ENCODE results near the gene LIMS1. TPM values are rescaled to one million over a fixed set of nuclear protein-coding genes. Genes with fewer than 3 reads are reported as not detected.

LIMS1 gene
- total and polyA plus RNA-seq, 10 donors: 8.9 to 104 (median 61.2) TPM

DNA sequence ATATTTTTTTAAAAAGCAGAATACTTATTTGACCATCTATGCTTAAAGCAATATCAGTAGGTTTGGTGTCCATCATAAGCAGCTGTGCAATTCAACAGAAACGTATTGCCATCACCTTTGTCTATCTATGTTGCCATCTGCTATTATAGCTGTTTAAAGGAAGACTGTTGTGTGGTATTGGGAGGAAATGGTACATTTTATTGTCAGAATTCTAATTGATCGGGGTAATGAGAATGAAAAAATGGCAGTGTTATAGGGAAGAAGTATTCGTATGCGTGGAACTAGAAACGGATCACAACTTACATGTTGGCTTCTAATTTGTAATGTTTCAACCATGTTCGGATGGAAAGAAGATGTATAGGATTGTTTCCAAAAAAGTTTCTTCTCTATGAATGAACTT is 94.7 kb downstream of the LIMS1 start:
- Histone ChIP-seq H3K4me3 (no peak overlapping the region), H3K4me1 (peaks cover 6 to 100% (median 49%) of the 10 kb centered on the region in 6 donors), H3K36me3 (no peaks in the 10 kb centered on the region), H3K27me3 (replicated peaks in 1 of 7) (no peaks in the 10 kb centered on the region), H3K9me3 (no peaks in the 10 kb centered on the region), H3K27ac (peak overlapping the region in 4 of 8 donors; percentile 1 to 43 (median 22))
- 72 to 84% (median 80%) methylated on average over 6 of the region's 6 CpGs for WGBS, 5 donors
- no peak for TF ChIP-seq POLR2A (IDR thresholded peaks at IDR 0.05)
- DNase-seq: no peak
- intact Hi-C loops (cut with DNase I; ENCODE audit: low total_unique reads): loop anchor here (10.0 kb wide), 1 partner anchor 184 kb away; the partner anchor contains the start of gene GCC2

DNA sequence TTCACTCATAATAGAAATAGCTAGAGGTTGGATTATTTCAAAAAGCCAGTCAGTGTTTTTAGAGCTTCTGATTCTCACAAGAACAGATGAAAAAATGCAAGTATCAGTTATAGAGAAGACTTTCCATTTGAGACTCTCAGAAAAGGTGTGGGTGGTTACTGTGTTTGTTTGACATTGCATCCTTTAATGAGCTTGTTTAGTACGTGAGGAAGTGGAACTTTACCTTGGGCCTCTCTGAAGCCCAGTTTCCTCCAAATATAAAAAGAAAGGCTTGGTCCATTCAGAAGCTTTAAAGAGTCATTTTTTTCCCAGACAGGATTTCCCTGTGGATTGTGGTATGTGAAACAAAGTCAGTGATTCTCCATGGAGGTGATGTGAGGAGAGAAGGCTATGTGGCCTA is 95.1 kb downstream of the LIMS1 start:
- no peak overlapping the region for H3K4me3 ChIP-seq
- H3K36me3 ChIP-seq: no peaks in the 10 kb centered on the region
- H3K4me1 ChIP-seq: peaks cover 6 to 100% (median 54%) of the 10 kb centered on the region in 6 donors
- WGBS, 5 donors: 17 to 40% (median 22%) methylated on average over 1 of the region's 1 CpG
- no peak for DNase-seq
- intact Hi-C loops (cut with DNase I; ENCODE audit: low total_unique reads): loop anchor here (10.0 kb wide), 1 partner anchor 185 kb away; the partner anchor contains the start of gene GCC2
- H3K9me3 ChIP-seq: no peaks in the 10 kb centered on the region
- peak overlapping the region in 5 of 8 donors; percentile 1 to 43 (median 37) for H3K27ac ChIP-seq
- no peak for TF ChIP-seq CTCF (IDR thresholded peaks at IDR 0.05 in 8 of 11, conservative IDR thresholded peaks at IDR 0.05 in 3 of 11)
- no peak for TF ChIP-seq POLR2AphosphoS5 (IDR thresholded peaks at IDR 0.05)
- TF ChIP-seq POLR2A (IDR thresholded peaks at IDR 0.05): no peak
- no peaks in the 10 kb centered on the region for H3K27me3 ChIP-seq (replicated peaks in 1 of 7)

GRCh38 chr2:108630567-108631405 is 96.5 kb downstream of the LIMS1 start:
- H3K27me3 ChIP-seq (replicated peaks in 1 of 7): no peaks in the 10 kb centered on the region
- no peaks in the 10 kb centered on the region for H3K9me3 ChIP-seq
- TF ChIP-seq POLR2A (IDR thresholded peaks at IDR 0.05) (no peak), CTCF (IDR thresholded peaks at IDR 0.05 in 8 of 11, conservative IDR thresholded peaks at IDR 0.05 in 3 of 11) (no peak), POLR2AphosphoS5 (IDR thresholded peaks at IDR 0.05) (no peak)
- peaks cover 6 to 100% (median 57%) of the 10 kb centered on the region in 6 donors for H3K4me1 ChIP-seq
- DNase-seq: no peak
- no peak overlapping the region for H3K27ac ChIP-seq
- no peaks in the 10 kb centered on the region for H3K36me3 ChIP-seq
- intact Hi-C loops (cut with DNase I; ENCODE audit: low total_unique reads): no loop called here
- 89 to 96% (median 92%) methylated on average over 5 of the region's 5 CpGs for WGBS, 5 donors
- H3K4me3 ChIP-seq: no peak overlapping the region

GRCh38 chr2:108632332-108633160 is 98.3 kb downstream of the LIMS1 start:
- no peaks in the 10 kb centered on the region for H3K9me3 ChIP-seq
- H3K27ac ChIP-seq: no peak overlapping the region
- no peaks in the 10 kb centered on the region for H3K27me3 ChIP-seq (replicated peaks in 1 of 7)
- intact Hi-C loops (cut with DNase I; ENCODE audit: low total_unique reads): no loop called here
- H3K4me3 ChIP-seq: no peak overlapping the region
- WGBS, 5 donors: 73 to 88% (median 77%) methylated on average over 5 of the region's 5 CpGs
- DNase-seq: no peak
- no peaks in the 10 kb centered on the region for H3K36me3 ChIP-seq
- TF ChIP-seq POLR2AphosphoS5 (IDR thresholded peaks at IDR 0.05) (no peak), POLR2A (IDR thresholded peaks at IDR 0.05) (no peak), CTCF (IDR thresholded peaks at IDR 0.05 in 8 of 11, conservative IDR thresholded peaks at IDR 0.05 in 3 of 11) (no peak)
- H3K4me1 ChIP-seq: peaks cover 17 to 100% (median 72%) of the 10 kb centered on the region in 6 donors
